ENCODE measurements around the gene SACS. TPM values are rescaled to one million over a fixed set of nuclear protein-coding genes. Genes with fewer than 3 reads are reported as not detected.

SACS gene
- polyA plus RNA-seq, 2 donors: 1.9 to 2.1 TPM

- Histone ChIP-seq H3K27me3 (ENCODE audit: control insufficient read depth in 1 of 2, insufficient read depth in 2 of 2, low read length in 2 of 2) (no peaks in the 10 kb centered on the region), H3K4me3 (ENCODE audit: low read depth in 1 of 2, low read length in 2 of 2) (no peak overlapping the region), H3K27ac (ENCODE audit: low read depth in 2 of 2, low read length in 1 of 2) (no peak overlapping the region), H3K36me3 (ENCODE audit: control insufficient read depth in 2 of 2, insufficient read depth in 2 of 2, low read length in 1 of 2) (no peaks in the 10 kb centered on the region), H3K9me3 (ENCODE audit: control insufficient read depth in 2 of 2, insufficient read depth in 1 of 2, low read depth in 1 of 2, low read length in 1 of 2) (no peaks in the 10 kb centered on the region), H3K4me1 (ENCODE audit: control insufficient read depth in 2 of 2, insufficient read depth in 2 of 2, low read length in 1 of 2) (no peaks in the 10 kb centered on the region)
- WGBS, 2 donors: 94 to 95% methylated on average over 9 of the region's 9 CpGs
Observed at GRCh38 chr13:23456437-23457210, 23.1 kb upstream of the SACS start.

- 66 to 77% methylated on average over 7 of the region's 7 CpGs for WGBS, 2 donors
- no peaks in the 10 kb centered on the region for H3K9me3 ChIP-seq (ENCODE audit: control insufficient read depth in 2 of 2, insufficient read depth in 1 of 2, low read depth in 1 of 2, low read length in 1 of 2)
- H3K27ac ChIP-seq (ENCODE audit: low read depth in 2 of 2, low read length in 1 of 2): no peak overlapping the region
- H3K27me3 ChIP-seq (ENCODE audit: control insufficient read depth in 1 of 2, insufficient read depth in 2 of 2, low read length in 2 of 2): no peaks in the 10 kb centered on the region
- peaks cover 0 to 2% of the 10 kb centered on the region in 2 donors for H3K4me1 ChIP-seq (ENCODE audit: control insufficient read depth in 2 of 2, insufficient read depth in 2 of 2, low read length in 1 of 2)
- no peaks in the 10 kb centered on the region for H3K36me3 ChIP-seq (ENCODE audit: control insufficient read depth in 2 of 2, insufficient read depth in 2 of 2, low read length in 1 of 2)
- H3K4me3 ChIP-seq (ENCODE audit: low read depth in 1 of 2, low read length in 2 of 2): no peak overlapping the region
Observed at GRCh38 chr13:23455401-23456185, 22.1 kb upstream of the SACS start.

- peaks cover 0 to 2% of the 10 kb centered on the region in 2 donors for H3K4me1 ChIP-seq (ENCODE audit: control insufficient read depth in 2 of 2, insufficient read depth in 2 of 2, low read length in 1 of 2)
- H3K36me3 ChIP-seq (ENCODE audit: control insufficient read depth in 2 of 2, insufficient read depth in 2 of 2, low read length in 1 of 2): no peaks in the 10 kb centered on the region
- H3K4me3 ChIP-seq (ENCODE audit: low read depth in 1 of 2, low read length in 2 of 2): no peak overlapping the region
- no peaks in the 10 kb centered on the region for H3K9me3 ChIP-seq (ENCODE audit: control insufficient read depth in 2 of 2, insufficient read depth in 1 of 2, low read depth in 1 of 2, low read length in 1 of 2)
- WGBS, 2 donors: 81 to 86% methylated on average over 8 of the region's 8 CpGs
- H3K27ac ChIP-seq (ENCODE audit: low read depth in 2 of 2, low read length in 1 of 2): no peak overlapping the region
- no peaks in the 10 kb centered on the region for H3K27me3 ChIP-seq (ENCODE audit: control insufficient read depth in 1 of 2, insufficient read depth in 2 of 2, low read length in 2 of 2)
Observed at GRCh38 chr13:23453132-23453531, 19.6 kb upstream of the SACS start.

GRCh38 chr13:23450340-23451046 is 17.0 kb upstream of the SACS start:
- H3K4me3 ChIP-seq (ENCODE audit: low read depth in 1 of 2, low read length in 2 of 2): no peak overlapping the region
- no peak overlapping the region for H3K27ac ChIP-seq (ENCODE audit: low read depth in 2 of 2, low read length in 1 of 2)
- H3K9me3 ChIP-seq (ENCODE audit: control insufficient read depth in 2 of 2, insufficient read depth in 1 of 2, low read depth in 1 of 2, low read length in 1 of 2): no peaks in the 10 kb centered on the region
- H3K4me1 ChIP-seq (ENCODE audit: control insufficient read depth in 2 of 2, insufficient read depth in 2 of 2, low read length in 1 of 2): peaks cover 2% of the 10 kb centered on the region in 2 donors
- WGBS, 2 donors: 29 to 36% methylated on average over 8 of the region's 8 CpGs
- H3K27me3 ChIP-seq (ENCODE audit: control insufficient read depth in 1 of 2, insufficient read depth in 2 of 2, low read length in 2 of 2): no peaks in the 10 kb centered on the region
- no peaks in the 10 kb centered on the region for H3K36me3 ChIP-seq (ENCODE audit: control insufficient read depth in 2 of 2, insufficient read depth in 2 of 2, low read length in 1 of 2)

GRCh38 chr13:23449398-23450162 is 16.1 kb upstream of the SACS start:
- H3K36me3 ChIP-seq (ENCODE audit: control insufficient read depth in 2 of 2, insufficient read depth in 2 of 2, low read length in 1 of 2): no peaks in the 10 kb centered on the region
- peaks cover 2 to 3% of the 10 kb centered on the region in 2 donors for H3K4me1 ChIP-seq (ENCODE audit: control insufficient read depth in 2 of 2, insufficient read depth in 2 of 2, low read length in 1 of 2)
- H3K27ac ChIP-seq (ENCODE audit: low read depth in 2 of 2, low read length in 1 of 2): no peak overlapping the region
- H3K9me3 ChIP-seq (ENCODE audit: control insufficient read depth in 2 of 2, insufficient read depth in 1 of 2, low read depth in 1 of 2, low read length in 1 of 2): no peaks in the 10 kb centered on the region
- no peak overlapping the region for H3K4me3 ChIP-seq (ENCODE audit: low read depth in 1 of 2, low read length in 2 of 2)
- 73 to 74% methylated on average over 5 of the region's 5 CpGs for WGBS, 2 donors
- no peaks in the 10 kb centered on the region for H3K27me3 ChIP-seq (ENCODE audit: control insufficient read depth in 1 of 2, insufficient read depth in 2 of 2, low read length in 2 of 2)

GRCh38 chr13:23447927-23448326 is 14.4 kb upstream of the SACS start:
- Histone ChIP-seq H3K4me1 (ENCODE audit: control insufficient read depth in 2 of 2, insufficient read depth in 2 of 2, low read length in 1 of 2) (peaks cover 2 to 3% of the 10 kb centered on the region in 2 donors), H3K36me3 (ENCODE audit: control insufficient read depth in 2 of 2, insufficient read depth in 2 of 2, low read length in 1 of 2) (no peaks in the 10 kb centered on the region), H3K27me3 (ENCODE audit: control insufficient read depth in 1 of 2, insufficient read depth in 2 of 2, low read length in 2 of 2) (no peaks in the 10 kb centered on the region), H3K4me3 (ENCODE audit: low read depth in 1 of 2, low read length in 2 of 2) (no peak overlapping the region), H3K9me3 (ENCODE audit: control insufficient read depth in 2 of 2, insufficient read depth in 1 of 2, low read depth in 1 of 2, low read length in 1 of 2) (no peaks in the 10 kb centered on the region), H3K27ac (ENCODE audit: low read depth in 2 of 2, low read length in 1 of 2) (no peak overlapping the region)
- 40 to 80% methylated on average over 3 of the region's 3 CpGs for WGBS, 2 donors

- Histone ChIP-seq H3K27ac (ENCODE audit: low read depth in 2 of 2, low read length in 1 of 2) (no peak overlapping the region), H3K4me3 (ENCODE audit: low read depth in 1 of 2, low read length in 2 of 2) (no peak overlapping the region), H3K36me3 (ENCODE audit: control insufficient read depth in 2 of 2, insufficient read depth in 2 of 2, low read length in 1 of 2) (no peaks in the 10 kb centered on the region), H3K27me3 (ENCODE audit: control insufficient read depth in 1 of 2, insufficient read depth in 2 of 2, low read length in 2 of 2) (no peaks in the 10 kb centered on the region), H3K9me3 (ENCODE audit: control insufficient read depth in 2 of 2, insufficient read depth in 1 of 2, low read depth in 1 of 2, low read length in 1 of 2) (no peaks in the 10 kb centered on the region), H3K4me1 (ENCODE audit: control insufficient read depth in 2 of 2, insufficient read depth in 2 of 2, low read length in 1 of 2) (peaks cover under 1 to 3% of the 10 kb centered on the region in 2 donors)
- WGBS, 2 donors: 43 to 52% methylated on average over 1 of the region's 1 CpG
Observed at GRCh38 chr13:23445794-23446193, 12.3 kb upstream of the SACS start.

GRCh38 chr13:23443878-23444277 is 10.4 kb upstream of the SACS start:
- no peak overlapping the region for H3K4me3 ChIP-seq (ENCODE audit: low read depth in 1 of 2, low read length in 2 of 2)
- no peak overlapping the region for H3K27ac ChIP-seq (ENCODE audit: low read depth in 2 of 2, low read length in 1 of 2)
- H3K36me3 ChIP-seq (ENCODE audit: control insufficient read depth in 2 of 2, insufficient read depth in 2 of 2, low read length in 1 of 2): no peaks in the 10 kb centered on the region
- no peaks in the 10 kb centered on the region for H3K27me3 ChIP-seq (ENCODE audit: control insufficient read depth in 1 of 2, insufficient read depth in 2 of 2, low read length in 2 of 2)
- H3K9me3 ChIP-seq (ENCODE audit: control insufficient read depth in 2 of 2, insufficient read depth in 1 of 2, low read depth in 1 of 2, low read length in 1 of 2): no peaks in the 10 kb centered on the region
- H3K4me1 ChIP-seq (ENCODE audit: control insufficient read depth in 2 of 2, insufficient read depth in 2 of 2, low read length in 1 of 2): peaks cover 0 to 3% of the 10 kb centered on the region in 2 donors
- 80 to 82% methylated on average over 2 of the region's 2 CpGs for WGBS, 2 donors

- H3K27me3 ChIP-seq (ENCODE audit: control insufficient read depth in 1 of 2, insufficient read depth in 2 of 2, low read length in 2 of 2): no peaks in the 10 kb centered on the region
- H3K9me3 ChIP-seq (ENCODE audit: control insufficient read depth in 2 of 2, insufficient read depth in 1 of 2, low read depth in 1 of 2, low read length in 1 of 2): no peaks in the 10 kb centered on the region
- no peak overlapping the region for H3K4me3 ChIP-seq (ENCODE audit: low read depth in 1 of 2, low read length in 2 of 2)
- H3K27ac ChIP-seq (ENCODE audit: low read depth in 2 of 2, low read length in 1 of 2): no peak overlapping the region
- H3K36me3 ChIP-seq (ENCODE audit: control insufficient read depth in 2 of 2, insufficient read depth in 2 of 2, low read length in 1 of 2): no peaks in the 10 kb centered on the region
- H3K4me1 ChIP-seq (ENCODE audit: control insufficient read depth in 2 of 2, insufficient read depth in 2 of 2, low read length in 1 of 2): peaks cover 0 to 3% of the 10 kb centered on the region in 2 donors
- 66 to 74% methylated on average over 2 of the region's 2 CpGs for WGBS, 2 donors
Observed at GRCh38 chr13:23443110-23443509, 9.6 kb upstream of the SACS start.
